ENCODE data around the gene PCSK2. TPM values are rescaled to one million over a fixed set of nuclear protein-coding genes. Genes with fewer than 3 reads are reported as not detected.

The PCSK2 gene
- total and polyA plus RNA-seq, 2 donors (not counting 3 experiments of a cell fraction or from before 2014, with no cell fraction given), result not detected

Small RNAs within 50 kb of the gene (small RNA-seq; reads per million reads assigned to genes)
- not detected for gene AL359511.1 (ENCODE audit: insufficient read depth, insufficient read length, low read depth, low replicate concordance)
- not detected for gene RNU1-131P (ENCODE audit: insufficient read depth, insufficient read length, low read depth, low replicate concordance)
- not detected for gene RNU6-27P (ENCODE audit: insufficient read depth, insufficient read length, low read depth, low replicate concordance)

Measured in endothelial cell of umbilical vein (primary cell).